Activated CD8-positive, alpha-beta memory T cell treated with anti-CD3 and anti-CD28 coated beads, Interleukin-2, amount 50 U/mL, for 1 hour (primary cell): ENCODE results near the gene NCOA7.

Source experiments
- DNase-seq: peaks from one replicate; pipeline ENCODE4 v3.0.0-alpha.2; 2020; ENCODE audit errors: extremely low read depth

The NCOA7 gene

GRCh38 chr6:125979101-125979500, 188.3 kb downstream of the NCOA7 start:
- DNase-seq = no peak
